ENCODE measurements around the gene NRF1. TPM values are rescaled to one million over a fixed set of nuclear protein-coding genes. Genes with fewer than 3 reads are reported as not detected.

Gene NRF1
- total RNA-seq, 1 experiment from 2014 or later: 19.3 TPM

DNA sequence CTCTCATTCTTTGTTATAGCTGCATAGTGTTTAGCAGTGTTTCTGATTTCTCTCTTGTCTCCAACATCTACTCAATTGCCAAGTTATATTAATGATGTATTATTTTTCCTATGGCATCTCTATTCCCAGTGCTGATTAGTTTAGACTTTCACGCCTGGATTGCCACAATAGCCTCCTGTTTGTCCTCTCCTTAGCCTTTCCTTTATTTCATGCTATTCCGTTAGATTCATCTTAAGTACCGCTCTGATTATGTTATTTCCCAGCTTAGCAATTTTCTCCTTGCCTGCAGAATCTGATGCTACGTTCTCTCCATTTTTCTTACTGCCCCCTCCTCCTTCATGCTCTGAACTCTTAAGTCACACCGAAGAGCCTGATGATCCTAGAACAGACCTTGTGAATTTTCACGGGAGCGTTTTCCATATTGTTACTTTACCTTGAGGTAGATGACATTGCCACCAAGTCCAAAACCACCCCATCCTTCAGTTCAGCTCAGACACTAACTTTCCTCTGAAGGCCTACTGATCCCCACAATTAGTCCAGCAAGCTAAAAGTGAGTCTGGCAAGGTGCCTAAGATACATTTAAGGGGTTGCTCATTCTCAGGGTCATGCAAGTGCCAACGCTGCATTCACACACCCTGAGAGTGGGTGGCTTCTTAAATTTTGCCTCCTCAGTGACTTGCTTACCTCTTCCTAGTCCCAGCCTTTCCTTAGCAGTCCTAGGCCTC is 6.6 kb upstream of the NRF1 start:
- H3K4me1 ChIP-seq (ENCODE audit: insufficient read depth, low read length): no peaks in the 10 kb centered on the region
- Mint-ChIP-seq H3K27me3 (ENCODE audit: low read depth) (peaks cover 6% of the 10 kb centered on the region), H3K4me1 (peaks cover 4 to 17% of the 10 kb centered on the region in 2 experiments), H3K27ac (peak overlapping the region in 1 of 3 experiments; percentile 59; a peak in 2 of 7 replicates), H3K36me3 (ENCODE audit: insufficient read depth in 1 of 3, low read depth in 3 of 3) (peaks cover 5 to 18% (median 17%) of the 10 kb centered on the region in 3 experiments; a peak in 6 of 7 replicates), H3K4me3 (no peak overlapping the region), H3K9me3 (no peaks in the 10 kb centered on the region)
- H4K91ac ChIP-seq (ENCODE audit: insufficient read length, low read depth, low read length): no peak overlapping the region
- H3K23ac ChIP-seq (ENCODE audit: insufficient read length, low read depth, low read length): no peak overlapping the region
- H4K20me1 ChIP-seq (ENCODE audit: control insufficient read depth, insufficient read depth, insufficient read length): no peaks in the 10 kb centered on the region
- no peak overlapping the region for H3K14ac ChIP-seq (ENCODE audit: insufficient read depth, low read length)
- no peak overlapping the region for H3K18ac ChIP-seq (ENCODE audit: insufficient read length, low read depth, low read length)
- DNase-seq: no peak
- H2BK15ac ChIP-seq (ENCODE audit: low read depth, low read length): no peak overlapping the region
- no peaks in the 10 kb centered on the region for H3K9me3 ChIP-seq (ENCODE audit: control insufficient read depth, low read depth, low read length)
- no peak overlapping the region for H3K4me2 ChIP-seq (ENCODE audit: insufficient read depth, insufficient read length, low read length)
- H3K4ac ChIP-seq (ENCODE audit: low read depth, low read length): no peak overlapping the region
- H2BK20ac ChIP-seq (ENCODE audit: low read depth, low read length, poor library complexity, severe bottlenecking): no peak overlapping the region
- no peak overlapping the region for H4K5ac ChIP-seq (ENCODE audit: insufficient read length, low read depth, low read length)
- no peak overlapping the region for H2AK5ac ChIP-seq (ENCODE audit: insufficient read length, low read length)
- H3K56ac ChIP-seq (ENCODE audit: insufficient read length, low read depth, low read length): no peak overlapping the region
- no peaks in the 10 kb centered on the region for H3K79me1 ChIP-seq (ENCODE audit: insufficient read depth, low read depth, low read length, poor library complexity, severe bottlenecking)
- no peak overlapping the region for H4K8ac ChIP-seq (replicated peaks; ENCODE audit: insufficient read length, low read depth, low read length)
- no CpG with 5 or more reads among the region's 8 CpGs for WGBS (ENCODE audit: extremely low coverage, insufficient read length, low lambda C conversion rate)
- H2BK12ac ChIP-seq (ENCODE audit: insufficient read length, low read depth, low read length): no peak overlapping the region
- TF ChIP-seq, protein P1, sequence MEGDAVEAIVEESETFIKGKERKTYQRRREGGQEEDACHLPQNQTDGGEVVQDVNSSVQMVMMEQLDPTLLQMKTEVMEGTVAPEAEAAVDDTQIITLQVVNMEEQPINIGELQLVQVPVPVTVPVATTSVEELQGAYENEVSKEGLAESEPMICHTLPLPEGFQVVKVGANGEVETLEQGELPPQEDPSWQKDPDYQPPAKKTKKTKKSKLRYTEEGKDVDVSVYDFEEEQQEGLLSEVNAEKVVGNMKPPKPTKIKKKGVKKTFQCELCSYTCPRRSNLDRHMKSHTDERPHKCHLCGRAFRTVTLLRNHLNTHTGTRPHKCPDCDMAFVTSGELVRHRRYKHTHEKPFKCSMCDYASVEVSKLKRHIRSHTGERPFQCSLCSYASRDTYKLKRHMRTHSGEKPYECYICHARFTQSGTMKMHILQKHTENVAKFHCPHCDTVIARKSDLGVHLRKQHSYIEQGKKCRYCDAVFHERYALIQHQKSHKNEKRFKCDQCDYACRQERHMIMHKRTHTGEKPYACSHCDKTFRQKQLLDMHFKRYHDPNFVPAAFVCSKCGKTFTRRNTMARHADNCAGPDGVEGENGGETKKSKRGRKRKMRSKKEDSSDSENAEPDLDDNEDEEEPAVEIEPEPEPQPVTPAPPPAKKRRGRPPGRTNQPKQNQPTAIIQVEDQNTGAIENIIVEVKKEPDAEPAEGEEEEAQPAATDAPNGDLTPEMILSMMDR (conservative IDR thresholded peaks at IDR 0.05): no peak
- no peak overlapping the region for H2AFZ ChIP-seq (ENCODE audit: low read length)
- no peak overlapping the region for H3K27ac ChIP-seq (ENCODE audit: insufficient read length, low read depth, low read length)
- no peak overlapping the region for H2BK120ac ChIP-seq (ENCODE audit: low read depth, low read length, poor library complexity, severe bottlenecking)
- no peaks in the 10 kb centered on the region for H3K79me2 ChIP-seq (ENCODE audit: insufficient read depth, low read length)
- H3K23me2 ChIP-seq (ENCODE audit: insufficient read length, low read depth, low read length, poor library complexity, severe bottlenecking): no peaks in the 10 kb centered on the region
- H3K27me3 ChIP-seq (ENCODE audit: insufficient read depth, low read length): no peaks in the 10 kb centered on the region
- H3K9ac ChIP-seq (ENCODE audit: extremely low read depth, insufficient read length, low read length): no peak overlapping the region
- no peak overlapping the region for H3T11ph ChIP-seq (ENCODE audit: low read length)
- H2BK5ac ChIP-seq (ENCODE audit: insufficient read length, low read length): no peak overlapping the region
